Breast epithelium (tissue), 3 donors: Measurements from ENCODE around the gene CEP78.

Experiments
- POLR2A ChIP-seq: fragments of 450-650 bp; IDR thresholded peaks from one replicate; pipeline ENCODE4 v1.6.1; 2016; ENCODE audit warnings: antibody characterized with exemption, mild to moderate bottlenecking, moderate library complexity
- POLR2AphosphoS5 ChIP-seq, 3 donors: sonication (generic); formaldehyde crosslinking; IDR thresholded peaks; one replicate each; pipeline ENCODE4 v1.6.1; 2017; ENCODE audit warnings: antibody characterized with exemption in 3 of 3
- TF ChIP-seq, protein P1 (sequence below), 3 donors: fragments of 450-650 bp; IDR thresholded peaks; one replicate each; pipeline ENCODE4 v1.5.1; 2016 to 2017; ENCODE audit warnings: antibody characterized with exemption in 3 of 3, mild to moderate bottlenecking in 3 of 3, moderate library complexity in 3 of 3

DNA sequence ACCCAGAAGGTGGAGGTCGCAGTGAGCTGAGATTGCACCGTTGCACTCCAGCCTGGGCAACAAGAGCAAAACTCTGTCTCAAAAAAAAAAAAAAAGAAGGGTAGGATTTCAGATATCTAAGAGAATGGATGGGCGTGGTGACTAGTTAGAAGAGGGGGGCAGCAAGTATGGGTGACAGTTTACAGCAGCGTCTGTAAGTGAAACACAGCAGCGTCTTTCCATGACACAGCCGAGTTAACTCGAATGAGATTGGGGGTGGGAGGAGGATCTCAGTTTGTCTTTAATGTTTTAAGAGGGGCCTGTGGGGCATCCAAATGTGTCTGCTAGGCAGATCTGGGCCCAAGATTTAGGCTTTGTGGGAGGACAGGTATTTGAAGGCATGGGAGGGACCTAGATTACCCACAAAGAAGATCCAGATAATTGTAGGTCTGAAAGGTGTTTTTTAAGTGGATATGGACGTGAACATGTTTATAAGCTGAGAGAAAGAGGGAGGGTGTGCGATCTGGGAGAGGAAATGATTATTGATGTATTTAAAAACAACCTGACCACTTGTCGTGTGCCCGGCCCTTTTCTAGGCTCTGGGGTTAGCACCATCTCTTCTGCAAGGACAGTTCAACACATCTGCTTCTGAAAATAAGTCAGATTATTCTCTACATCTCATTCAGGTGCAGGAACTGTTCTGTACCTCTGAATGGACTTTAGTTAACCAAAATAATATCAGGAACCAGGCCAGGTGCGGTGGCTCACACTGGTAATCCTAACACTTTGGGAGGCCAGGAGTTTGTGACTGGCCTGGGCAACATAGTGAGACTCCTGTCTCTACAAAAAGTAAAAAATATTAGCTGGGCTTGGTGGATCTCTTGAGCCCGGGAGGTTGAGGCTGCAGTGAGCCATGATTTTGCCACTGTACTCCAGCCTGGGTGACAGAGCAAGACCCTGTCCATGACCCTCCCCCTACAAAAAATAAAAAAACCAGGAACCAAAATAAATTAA lies 2.5 kb downstream of the CEP78 start:
- TF ChIP-seq, protein P1, sequence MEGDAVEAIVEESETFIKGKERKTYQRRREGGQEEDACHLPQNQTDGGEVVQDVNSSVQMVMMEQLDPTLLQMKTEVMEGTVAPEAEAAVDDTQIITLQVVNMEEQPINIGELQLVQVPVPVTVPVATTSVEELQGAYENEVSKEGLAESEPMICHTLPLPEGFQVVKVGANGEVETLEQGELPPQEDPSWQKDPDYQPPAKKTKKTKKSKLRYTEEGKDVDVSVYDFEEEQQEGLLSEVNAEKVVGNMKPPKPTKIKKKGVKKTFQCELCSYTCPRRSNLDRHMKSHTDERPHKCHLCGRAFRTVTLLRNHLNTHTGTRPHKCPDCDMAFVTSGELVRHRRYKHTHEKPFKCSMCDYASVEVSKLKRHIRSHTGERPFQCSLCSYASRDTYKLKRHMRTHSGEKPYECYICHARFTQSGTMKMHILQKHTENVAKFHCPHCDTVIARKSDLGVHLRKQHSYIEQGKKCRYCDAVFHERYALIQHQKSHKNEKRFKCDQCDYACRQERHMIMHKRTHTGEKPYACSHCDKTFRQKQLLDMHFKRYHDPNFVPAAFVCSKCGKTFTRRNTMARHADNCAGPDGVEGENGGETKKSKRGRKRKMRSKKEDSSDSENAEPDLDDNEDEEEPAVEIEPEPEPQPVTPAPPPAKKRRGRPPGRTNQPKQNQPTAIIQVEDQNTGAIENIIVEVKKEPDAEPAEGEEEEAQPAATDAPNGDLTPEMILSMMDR (IDR thresholded peaks at IDR 0.05), result no peak
- no peak for TF ChIP-seq POLR2A
- no peak for TF ChIP-seq POLR2AphosphoS5 (IDR thresholded peaks at IDR 0.05)
